PC-3 (cell line): ENCODE measurements around the gene METAP2.

Experiments
- EZH2 ChIP-seq: fragments of 300-600 bp; sonication (generic); IDR thresholded peaks from one replicate; pipeline ENCODE4 v1.6.1; 2017; ENCODE audit warnings: antibody characterized with exemption, mild to moderate bottlenecking, low read length; ENCODE audit not compliant: unreplicated experiment
- EZH2phosphoT487 ChIP-seq: fragments of 300-600 bp; sonication (generic); IDR thresholded peaks from 2 replicates; pipeline ENCODE4 v1.6.1; 2018; ENCODE audit warnings: mild to moderate bottlenecking, antibody characterized with exemption, low read length, borderline replicate concordance
- TF ChIP-seq, protein P1 (sequence below): fragments of 300-600 bp; sonication (generic); conservative IDR thresholded peaks from 2 replicates; pipeline ENCODE4 v1.5.1; 2017; ENCODE audit warnings: antibody characterized with exemption, low read depth, mild to moderate bottlenecking, low read length

DNA sequence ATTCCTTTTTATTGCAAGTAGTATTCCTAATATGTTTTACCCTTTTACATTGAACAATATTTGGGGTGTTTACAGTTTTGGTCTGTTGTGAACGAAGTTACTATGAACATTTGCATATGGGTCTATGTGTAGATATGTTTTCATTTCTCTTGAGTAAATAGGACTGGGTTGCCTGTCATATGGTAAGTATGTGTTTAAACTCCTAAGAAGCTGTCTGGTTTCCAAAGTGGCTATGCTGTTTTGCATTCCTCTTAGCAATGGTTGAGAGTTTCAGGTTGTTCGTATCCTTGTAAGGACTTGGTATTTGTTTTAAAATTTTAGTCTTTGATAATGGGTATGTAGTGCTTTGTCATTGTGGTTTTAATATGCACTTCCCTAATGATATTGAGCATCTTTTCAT, 6.3 kb downstream of the METAP2 start:
- TF ChIP-seq EZH2, result no peak
- no peak for TF ChIP-seq EZH2phosphoT487
- TF ChIP-seq, protein P1, sequence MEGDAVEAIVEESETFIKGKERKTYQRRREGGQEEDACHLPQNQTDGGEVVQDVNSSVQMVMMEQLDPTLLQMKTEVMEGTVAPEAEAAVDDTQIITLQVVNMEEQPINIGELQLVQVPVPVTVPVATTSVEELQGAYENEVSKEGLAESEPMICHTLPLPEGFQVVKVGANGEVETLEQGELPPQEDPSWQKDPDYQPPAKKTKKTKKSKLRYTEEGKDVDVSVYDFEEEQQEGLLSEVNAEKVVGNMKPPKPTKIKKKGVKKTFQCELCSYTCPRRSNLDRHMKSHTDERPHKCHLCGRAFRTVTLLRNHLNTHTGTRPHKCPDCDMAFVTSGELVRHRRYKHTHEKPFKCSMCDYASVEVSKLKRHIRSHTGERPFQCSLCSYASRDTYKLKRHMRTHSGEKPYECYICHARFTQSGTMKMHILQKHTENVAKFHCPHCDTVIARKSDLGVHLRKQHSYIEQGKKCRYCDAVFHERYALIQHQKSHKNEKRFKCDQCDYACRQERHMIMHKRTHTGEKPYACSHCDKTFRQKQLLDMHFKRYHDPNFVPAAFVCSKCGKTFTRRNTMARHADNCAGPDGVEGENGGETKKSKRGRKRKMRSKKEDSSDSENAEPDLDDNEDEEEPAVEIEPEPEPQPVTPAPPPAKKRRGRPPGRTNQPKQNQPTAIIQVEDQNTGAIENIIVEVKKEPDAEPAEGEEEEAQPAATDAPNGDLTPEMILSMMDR, result no peak
